H1 (cell line): Measurements from ENCODE around the gene SLC41A2. TPM values are rescaled to one million over a fixed set of nuclear protein-coding genes. Genes with fewer than 3 reads are reported as not detected.

Experiments used
- CTCF ChIA-PET: fragments of 300-600 bp; sonication (Branson Sonifier 250); formaldehyde crosslinking; loops from one replicate; lab custom pipeline; 2021; ENCODE audit not compliant: partially characterized antibody; lab: Charles Lee
- POLR2A ChIA-PET: fragments of 300-600 bp; sonication (Branson Sonifier 250); formaldehyde crosslinking; loops from one replicate; lab custom pipeline; 2021; ENCODE audit warnings: inconsistent platforms; ENCODE audit not compliant: partially characterized antibody; lab: Charles Lee
- DNase-seq, 2 experiments: peaks; one replicate each; pipeline versions ENCODE4 v3.0.0 to v3.0.0-alpha.2; 2010 to 2022; ENCODE audit warnings: low spot score in 2 of 2, low read depth in 1 of 2, mixed read lengths in 1 of 2
- FAIRE-seq: peaks from 2 replicates; lab custom pipeline; 2011; peaks lifted over from hg19 to GRCh38; lab: Jason Lieb, UNC
- H2AFZ ChIP-seq: 2 replicates; pipeline ENCODE4 v1.8.1; 2012; ENCODE audit warnings: low read length, inconsistent platforms
- H2AK5ac ChIP-seq: 2 replicates; pipeline ENCODE4 v1.6.1; 2013; ENCODE audit warnings: low read depth, low read length
- H2BK120ac ChIP-seq: replicated peaks from 2 replicates; pipeline ENCODE3; 2013; ENCODE audit warnings: low read depth, low read length, inconsistent platforms
- H2BK12ac ChIP-seq: 2 replicates; pipeline ENCODE4 v1.6.1; 2013; ENCODE audit warnings: low read depth, low read length
- H2BK15ac ChIP-seq: 2 replicates; pipeline ENCODE4 v1.6.1; 2013; ENCODE audit warnings: low read length
- H2BK20ac ChIP-seq: 2 replicates; pipeline ENCODE4 v1.6.1; 2013; ENCODE audit warnings: low read length
- H2BK5ac ChIP-seq: 2 replicates; pipeline ENCODE4 v1.6.1; 2013; ENCODE audit warnings: low read depth, low read length
- H3K14ac ChIP-seq: 2 replicates; pipeline ENCODE4 v1.6.1; 2013; ENCODE audit warnings: inconsistent platforms; ENCODE audit not compliant: insufficient read length
- H3K18ac ChIP-seq: 2 replicates; pipeline ENCODE4 v1.6.1; 2013; ENCODE audit warnings: low read length; ENCODE audit errors: extremely low read depth
- H3K23ac ChIP-seq: 2 replicates; pipeline ENCODE4 v1.6.1; 2013; ENCODE audit warnings: inconsistent platforms; ENCODE audit not compliant: insufficient read length
- H3K23me2 ChIP-seq: 2 replicates; pipeline ENCODE4 v1.6.1; 2013; ENCODE audit warnings: low read depth, low read length
- H3K27ac ChIP-seq: 2 replicates; pipeline ENCODE4 v1.6.1; 2011; ENCODE audit warnings: low read depth, low read length, inconsistent platforms
- H3K27me3 ChIP-seq, 4 experiments: replicated peaks in 1 of 4; 1 replicate in 1 of 4; 2 replicates in 3 of 4; pipeline versions ENCODE4 v1.6.1 to v1.8.1; 2011 to 2013; ENCODE audit warnings: low read length in 3 of 4, mild to moderate bottlenecking in 3 of 4, inconsistent platforms in 2 of 4, mixed read lengths in 2 of 4, moderate library complexity in 1 of 4; ENCODE audit not compliant: control insufficient read depth in 3 of 4, insufficient read depth in 3 of 4; ENCODE audit errors: extremely low read depth in 1 of 4
- H3K36me3 ChIP-seq, 4 experiments: 2 replicates each; pipeline versions ENCODE4 v1.6.1 to v1.8.1; 2011 to 2013; ENCODE audit warnings: mild to moderate bottlenecking in 4 of 4, low read length in 3 of 4, moderate library complexity in 2 of 4, control low read depth in 1 of 4, inconsistent platforms in 1 of 4; ENCODE audit not compliant: insufficient read depth in 4 of 4, control insufficient read depth in 2 of 4
- H3K4ac ChIP-seq: replicated peaks from 2 replicates; pipeline ENCODE3; 2013; ENCODE audit warnings: low read length, low read depth, mixed read lengths, inconsistent platforms; ENCODE audit not compliant: insufficient read length
- H3K4me1 ChIP-seq, 4 experiments: replicated peaks in 1 of 4; 1 replicate in 1 of 4; 2 replicates in 3 of 4; pipeline versions ENCODE4 v1.6.1 to v1.8.1; 2011 to 2013; ENCODE audit warnings: low read length in 3 of 4, inconsistent platforms in 2 of 4, mixed read lengths in 1 of 4; ENCODE audit not compliant: insufficient read depth in 4 of 4, control insufficient read depth in 3 of 4
- H3K4me2 ChIP-seq, 2 experiments: 2 replicates each; pipeline versions ENCODE4 v1.6.1 to v1.8.1; 2011 to 2013; ENCODE audit warnings: low read depth in 2 of 2, low read length in 2 of 2, control low read depth in 1 of 2, inconsistent platforms in 1 of 2, mild to moderate bottlenecking in 1 of 2; ENCODE audit not compliant: insufficient read depth in 1 of 2
- H3K4me3 ChIP-seq, 4 experiments: fragments of 200-600, 300-600 bp in 1 of 4; sonication (generic), shearing (Covaris generic), sonication (Bioruptor Twin) in 1 of 4; 2 replicates each; pipeline versions ENCODE4 v1.5.1 to v1.8.1; 2011 to 2016; ENCODE audit warnings: low read length in 4 of 4, low read depth in 3 of 4, control low read depth in 2 of 4, inconsistent platforms in 2 of 4, mild to moderate bottlenecking in 2 of 4, mixed read lengths in 1 of 4, moderate library complexity in 1 of 4; ENCODE audit not compliant: insufficient read depth in 2 of 4; ENCODE audit errors: extremely low read depth in 1 of 4
- H3K56ac ChIP-seq: replicated peaks from 2 replicates; pipeline ENCODE3; 2013; ENCODE audit warnings: low read depth, mild to moderate bottlenecking, mixed read lengths, low read length, inconsistent platforms; ENCODE audit not compliant: insufficient read length
- H3K79me1 ChIP-seq: 2 replicates; pipeline ENCODE4 v1.6.1; 2013; ENCODE audit warnings: low read depth, low read length, control low read depth
- H3K79me2 ChIP-seq, 2 experiments: 2 replicates each; pipeline versions ENCODE4 v1.6.1 to v1.8.1; 2012 to 2013; ENCODE audit warnings: low read length in 2 of 2, mild to moderate bottlenecking in 2 of 2, inconsistent platforms in 1 of 2; ENCODE audit not compliant: insufficient read depth in 2 of 2, control insufficient read depth in 1 of 2
- H3K9ac ChIP-seq, 4 experiments: replicated peaks in 1 of 4; 1 replicate in 1 of 4; 2 replicates in 3 of 4; pipeline versions ENCODE4 v1.6.1 to v1.8.1; 2011 to 2013; ENCODE audit warnings: low read depth in 3 of 4, low read length in 3 of 4, control low read depth in 2 of 4, mild to moderate bottlenecking in 2 of 4, moderate library complexity in 2 of 4, inconsistent platforms in 1 of 4; ENCODE audit errors: extremely low read depth in 1 of 4
- H3K9me3 ChIP-seq, 2 experiments: 2 replicates each; pipeline versions ENCODE4 v1.6.1 to v1.8.1; 2012 to 2013; ENCODE audit warnings: mild to moderate bottlenecking in 2 of 2, moderate library complexity in 2 of 2, control low read depth in 1 of 2, inconsistent platforms in 1 of 2, low read depth in 1 of 2, low read length in 1 of 2, mixed read lengths in 1 of 2; ENCODE audit not compliant: insufficient read depth in 2 of 2
- H4K20me1 ChIP-seq, 2 experiments: replicated peaks in 1 of 2; 2 replicates each; pipeline versions ENCODE3 to v1.8.1; 2011 to 2013; ENCODE audit warnings: inconsistent platforms in 2 of 2, low read length in 2 of 2, mild to moderate bottlenecking in 1 of 2; ENCODE audit not compliant: insufficient read depth in 2 of 2, control insufficient read depth in 1 of 2
- H4K5ac ChIP-seq: 2 replicates; pipeline ENCODE4 v1.6.1; 2013; ENCODE audit warnings: low read length, low read depth, mixed read lengths, inconsistent platforms; ENCODE audit not compliant: insufficient read length
- H4K8ac ChIP-seq: 2 replicates; pipeline ENCODE4 v1.8.0; 2013; ENCODE audit warnings: mild to moderate bottlenecking, moderate library complexity, low read length, inconsistent platforms; ENCODE audit not compliant: insufficient read depth; ENCODE audit errors: extremely low read depth
- H4K91ac ChIP-seq: replicated peaks from 2 replicates; pipeline ENCODE3; 2013; ENCODE audit warnings: low read length, mixed read lengths, inconsistent platforms; ENCODE audit not compliant: insufficient read length
- CTCF ChIP-seq, 3 experiments: IDR thresholded peaks; 1 replicate in 2 of 3; 2 replicates in 1 of 3; pipeline versions ENCODE4 v1.5.1 to v1.6.1; 2011; ENCODE audit warnings: low read length in 3 of 3, mild to moderate bottlenecking in 3 of 3, inconsistent platforms in 2 of 3, low read depth in 1 of 3, moderate library complexity in 1 of 3; ENCODE audit not compliant: insufficient read depth in 1 of 3; ENCODE audit errors: control extremely low read depth in 1 of 3
- SP1 ChIP-seq: IDR thresholded peaks from 2 replicates; pipeline ENCODE4 v1.6.1; 2011; ENCODE audit warnings: low read depth, low read length
- WGBS, 2 experiments: shearing (Covaris generic) in 1 of 2; methylation state at CpG; one replicate each; pipeline versions ENCODE4 v1.1.6 to v1.1.7; 2013 to 2015; ENCODE audit warnings: low lambda C conversion rate in 2 of 2, mixed read lengths in 2 of 2, inconsistent platforms in 1 of 2, low coverage in 1 of 2, missing lambda C conversion rate in 1 of 2; ENCODE audit not compliant: insufficient replicate concordance in 2 of 2, insufficient coverage in 1 of 2, insufficient read length in 1 of 2; ENCODE audit errors: extremely low coverage in 1 of 2, missing lambda C conversion rate in 1 of 2; 5-methylcytosine and 5-hydroxymethylcytosine counted together
- polyA plus RNA-seq, 7 experiments: library from polyadenylated mRNA; depleted of rRNA in 3 of 7; stranded (reverse) in 5 of 7; unstranded in 2 of 7; fragments of >200 nt in 5 of 7; fragments of 200-250 nt in 2 of 7; gene quantifications; 1 replicate in 5 of 7; 2 replicates in 1 of 7; 4 replicates in 1 of 7; pipeline versions ENCODE4 v1.2.1 to v1.2.3, GENCODE V29; 2011 to 2013; ENCODE audit warnings: missing spikeins in 2 of 7, mixed read lengths in 2 of 7
- total RNA-seq: library from RNA; stranded (reverse); fragmentation: NEBNext Ultra II Directional; extraction: Animal tissue kit (Norgen Biotek cat#: 25700); gene quantifications from 2 replicates; pipeline ENCODE4 v1.2.1, GENCODE V29; 2021

The SLC41A2 gene
- total and polyA plus RNA-seq, 2 of the 8 experiments (the other 6 are each of a cell fraction or from before 2014, with no cell fraction given) = 0.79 to 3.0 TPM

GRCh38 chr12:104958805-104959334 lies 780 bp upstream of the SLC41A2 start:
- CTCF ChIA-PET = interaction anchor here (0.6 to 2.7 kb wide), 12 partner anchors 10 to 444 kb away, joined by 3 to 8 read pairs (median 3); no protein-coding TSS in a partner anchor
- H2BK15ac ChIP-seq = no peak overlapping the region; the same call in 1 of the 2 replicates
- H2BK5ac ChIP-seq = peak overlapping the region; percentile 79; the same call in 1 of the 2 replicates
- TF ChIP-seq CTCF (IDR thresholded peaks at IDR 0.05; ENCODE audit: control extremely low read depth in 1 of 3, insufficient read depth in 1 of 3, low read depth in 1 of 3, low read length in 3 of 3) (peak in 1 of 3 experiments; percentile 17; a peak in 1 of 4 replicates), SP1 (no peak)
- TF ChIP-seq, all 59 proteins: peak for 1
- Histone ChIP-seq H3K36me3 (no peaks in the 10 kb centered on the region), H2BK120ac (no peak overlapping the region), H3K14ac (no peak overlapping the region), H3K27me3 (peaks cover 0 to 16% (median 10%) of the 10 kb centered on the region in 4 experiments; a peak in 6 of 7 replicates), H4K91ac (no peak overlapping the region), H2AFZ (peak overlapping the region; percentile 96), H4K20me1 (no peaks in the 10 kb centered on the region), H3K9me3 (no peaks in the 10 kb centered on the region), H3K9ac (no peak overlapping the region; a peak in 2 of 7 replicates), H4K8ac (peak overlapping the region; percentile 65; the same call in 1 of the 2 replicates), H3K56ac (no peak overlapping the region), H3K79me1 (no peaks in the 10 kb centered on the region), H3K27ac (no peak overlapping the region), H3K23ac (no peak overlapping the region), H3K23me2 (peaks cover 7% of the 10 kb centered on the region; the same call in 1 of the 2 replicates), H4K5ac (peak overlapping the region; percentile 4), H2BK20ac (no peak overlapping the region), H3K4ac (peak overlapping the region; percentile 32), H3K18ac (no peak overlapping the region), H2BK12ac (no peak overlapping the region), H3K79me2 (no peaks in the 10 kb centered on the region), H3K4me1 (0 out of 7 replicates have a peak, but pooled peaks cover 0 to 2% (median 0%) of the 10 kb centered on the region in 4 experiments), H3K4me2 (peak overlapping the region; percentile 70 to 84), H2AK5ac (no peak overlapping the region), H3K4me3 (peak overlapping the region; percentile 73 to 76 (median 74))
- 60% methylated on average over 14 of the region's 14 CpGs; no CpG with 5 or more reads in 1 of the 2 experiments for WGBS, 2 experiments
- DNase-seq (no peak), FAIRE-seq (no peak)
- POLR2A ChIA-PET = interaction anchor here (0.6 to 1.1 kb wide), 2 partner anchors 23 to 46 kb away, joined by 3 read pairs; no protein-coding TSS in a partner anchor
